HK-2 (cell line): ENCODE data around the gene SRCIN1.
A peak's percentile ranks its signal among the peaks of the same experiment; 100 is the strongest.
"Not testable (repeated sequence)": the region's sequence is repeated elsewhere in the genome, so short reads cannot be mapped to it uniquely, and the experiment has no call there.

Source experiments
- DNase-seq: peaks from one replicate; pipeline ENCODE4 v3.0.0-alpha.2; 2018; ENCODE audit not compliant: unreplicated experiment

SRCIN1 gene

DNA sequence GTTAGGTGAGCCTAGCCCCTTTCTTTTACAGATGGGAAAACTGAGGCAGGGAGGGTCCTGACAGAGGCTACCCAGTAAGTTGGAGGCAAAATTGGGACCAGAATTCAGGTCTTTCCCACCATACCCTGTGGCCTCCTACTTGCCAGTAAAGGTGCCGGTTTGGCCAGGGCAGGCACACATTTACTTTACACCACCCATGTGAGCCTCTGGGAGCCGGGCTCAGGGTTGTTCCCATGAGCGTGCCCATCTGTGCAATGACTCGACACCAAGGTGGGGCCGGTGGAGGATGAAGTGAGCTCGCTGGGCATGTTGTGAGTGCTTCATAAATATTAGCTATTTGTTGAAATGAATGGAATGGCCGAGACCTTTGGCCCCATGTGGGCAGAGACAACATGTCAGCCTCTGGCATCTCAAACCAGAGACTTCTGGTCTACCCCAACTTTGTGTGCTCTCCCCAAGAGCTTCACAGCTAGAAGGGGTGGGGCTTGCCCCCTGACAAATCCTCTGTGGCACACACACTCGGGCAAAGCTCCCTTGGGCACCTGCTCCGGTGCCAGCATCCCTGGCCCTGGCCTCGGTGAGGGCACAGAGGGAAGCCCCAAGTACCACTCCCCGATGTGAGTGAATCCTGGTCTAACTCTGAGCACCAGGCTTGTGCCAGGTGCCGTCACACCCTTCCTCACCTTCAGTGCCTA is 60.1 kb downstream of the SRCIN1 start:
- DNase-seq, result no peak

- DNase-seq, result no peak
Measured at GRCh38 chr17:38544839-38545209, 60.9 kb downstream of the SRCIN1 start.

DNA sequence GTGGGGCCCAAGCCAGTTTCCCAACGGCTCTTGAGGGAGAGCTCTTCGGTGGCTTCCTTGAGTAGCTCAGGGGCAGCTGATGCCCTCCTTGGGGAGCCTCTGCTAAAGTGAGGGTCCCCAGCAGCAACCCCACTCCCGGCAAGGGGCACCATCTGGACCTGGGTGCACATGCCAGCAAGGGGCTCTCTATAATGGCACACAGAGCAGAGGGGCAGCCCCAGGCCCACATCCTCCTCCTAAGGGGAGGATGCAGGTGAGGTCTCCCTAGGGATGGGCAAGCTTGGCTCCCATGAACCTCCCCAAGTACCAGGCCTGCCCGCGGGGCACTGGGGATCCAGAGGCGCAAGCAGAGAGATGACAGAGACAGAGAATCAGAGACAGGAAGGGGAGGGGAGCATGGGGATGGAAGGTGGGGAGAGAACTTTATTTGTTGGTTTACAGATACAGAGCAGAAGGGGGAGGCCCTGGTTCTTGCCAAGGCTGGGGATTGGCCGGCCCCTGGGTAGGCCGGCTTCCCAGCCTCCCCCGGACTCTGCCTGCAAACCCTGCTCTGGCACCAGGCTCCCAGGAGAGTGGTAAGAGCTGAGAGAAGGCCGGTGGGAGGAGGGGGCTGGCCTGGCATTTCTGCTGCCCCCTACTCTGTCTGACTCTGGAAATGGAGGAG is 61.4 kb downstream of the SRCIN1 start:
- no peak for DNase-seq

DNA sequence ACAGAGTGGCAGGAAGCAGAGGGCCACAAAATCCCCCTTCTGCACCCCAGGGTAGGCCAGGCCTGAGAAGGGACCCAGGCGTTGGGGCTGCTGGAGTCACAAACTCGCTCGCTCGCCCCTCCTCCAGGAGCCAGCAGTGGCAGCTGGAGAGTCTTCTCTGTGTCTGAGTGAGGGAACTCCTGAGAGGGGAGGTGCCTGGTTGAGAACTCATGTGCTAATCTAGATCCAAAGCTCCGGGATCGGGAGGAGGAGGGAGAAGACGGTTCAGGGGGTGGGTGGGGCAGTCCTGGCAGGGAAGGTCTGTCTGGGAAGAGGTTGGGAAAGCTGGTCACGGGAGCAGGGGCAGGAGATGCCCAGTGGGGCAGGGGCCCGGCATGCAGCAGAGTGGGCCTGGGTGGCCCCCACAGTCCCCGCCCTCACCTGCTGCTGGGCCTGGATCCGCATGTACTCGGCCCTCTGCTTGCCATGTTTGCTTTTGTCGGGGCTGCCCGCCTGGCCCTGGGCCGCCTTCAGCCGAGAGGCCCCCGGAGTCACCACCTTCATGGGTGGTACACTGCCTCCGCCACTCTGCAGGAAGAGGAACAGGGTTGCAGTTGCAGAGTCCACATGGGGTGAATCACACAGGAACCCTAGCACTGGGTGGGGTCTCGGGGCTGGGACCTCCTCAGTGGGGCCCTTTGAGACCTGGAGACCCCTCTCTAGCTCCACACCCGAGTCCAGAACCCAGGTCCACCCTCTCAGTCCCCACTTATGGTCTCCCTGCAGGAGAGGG is 62.2 kb downstream of the SRCIN1 start:
- DNase-seq, result no peak

DNA sequence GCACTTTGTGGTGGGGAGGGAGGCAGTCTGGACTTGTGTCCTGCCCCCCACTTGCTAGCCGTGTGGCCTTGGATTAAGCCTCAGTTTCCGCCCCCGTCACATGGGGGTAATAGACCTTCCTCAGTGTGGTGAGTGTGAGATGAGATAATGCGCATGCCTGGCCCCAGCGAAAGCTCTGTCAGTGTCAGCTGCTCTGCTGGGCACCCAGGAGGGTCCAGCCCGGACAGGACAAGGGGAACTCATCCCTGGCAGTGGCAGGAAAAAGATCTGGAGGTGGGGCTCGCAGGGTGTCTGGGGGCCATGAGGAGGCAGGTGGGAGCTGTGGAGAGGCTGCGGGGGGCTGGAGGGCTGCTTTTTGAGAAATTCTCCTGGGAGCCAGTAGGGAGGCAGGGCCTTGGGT is 63.5 kb downstream of the SRCIN1 start:
- no peak for DNase-seq

- no peak for DNase-seq
Measured at GRCh38 chr17:38541281-38541680, 64.5 kb downstream of the SRCIN1 start.

DNA sequence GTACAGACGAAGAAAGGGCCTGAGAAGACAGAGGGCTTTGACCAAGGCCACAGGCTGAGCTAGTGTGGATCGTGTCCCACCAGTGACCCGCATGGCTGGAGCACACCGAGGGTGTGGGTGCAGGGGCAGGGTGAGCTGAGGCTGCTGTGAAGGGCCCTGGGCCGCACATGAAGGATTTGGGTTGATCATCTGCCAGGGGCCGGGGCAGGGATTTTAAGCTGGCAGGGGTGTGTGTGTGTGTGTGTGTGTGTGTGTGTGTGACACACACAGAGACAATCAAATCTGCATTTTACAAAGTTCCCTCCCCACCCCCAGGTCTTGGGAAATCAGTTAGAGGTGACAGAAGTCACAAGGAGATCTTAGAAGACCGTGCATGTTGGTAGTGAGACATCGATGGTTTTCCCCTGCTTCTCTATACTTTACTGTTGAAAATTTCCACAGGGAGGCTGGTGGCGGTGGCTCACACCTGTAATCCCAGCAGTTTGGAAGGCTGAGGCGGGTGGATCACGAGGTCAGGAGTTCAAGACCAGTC is 65.2 kb downstream of the SRCIN1 start:
- DNase-seq, result no peak

DNA sequence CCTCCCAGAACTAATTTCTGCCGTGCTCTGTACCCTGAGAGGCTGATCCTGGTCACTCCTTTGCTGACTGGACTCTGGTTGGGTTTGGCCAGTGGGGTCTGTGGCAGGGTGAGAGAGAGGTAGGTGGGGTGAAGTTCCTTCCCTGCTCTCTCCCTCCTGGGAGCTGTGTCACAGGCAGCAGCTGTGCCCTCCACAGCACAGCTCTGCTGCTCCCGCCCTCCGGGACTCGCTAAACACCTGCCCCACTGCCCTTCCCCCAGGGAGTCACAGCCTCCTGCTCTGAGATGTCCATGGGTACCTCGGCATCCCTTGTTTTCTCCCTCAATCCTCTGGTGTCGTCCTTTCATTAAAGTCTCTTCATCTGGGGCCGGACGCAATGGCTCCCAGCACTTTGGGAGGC is 66.4 kb downstream of the SRCIN1 start:
- no peak for DNase-seq

- no peak for DNase-seq
Measured at GRCh38 chr17:38538906-38539305, 66.8 kb downstream of the SRCIN1 start.

- no peak for DNase-seq
Measured at GRCh38 chr17:38536661-38537060, 69.1 kb downstream of the SRCIN1 start.

GRCh38 chr17:38535886-38536285 is 69.9 kb downstream of the SRCIN1 start:
- no peak for DNase-seq

DNA sequence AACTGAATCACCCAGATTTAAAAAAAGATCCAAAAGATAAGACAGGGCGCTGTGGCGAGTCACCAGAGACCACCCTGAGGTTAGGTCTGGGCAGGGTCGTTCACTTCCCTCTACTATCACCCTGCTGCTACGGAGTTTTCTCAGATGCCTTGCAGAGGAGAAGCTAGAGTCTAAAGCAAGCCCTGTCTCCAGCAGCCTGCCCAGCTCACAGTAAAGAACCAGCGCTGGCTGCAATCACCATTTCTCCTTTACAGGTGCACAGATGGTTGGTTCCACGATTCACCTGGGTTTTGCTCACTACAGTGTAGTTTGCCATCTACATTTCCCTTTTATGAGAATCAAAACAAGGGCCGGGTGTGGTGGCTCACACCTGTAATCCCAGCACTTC is 71.3 kb downstream of the SRCIN1 start:
- DNase-seq, result no peak

DNA sequence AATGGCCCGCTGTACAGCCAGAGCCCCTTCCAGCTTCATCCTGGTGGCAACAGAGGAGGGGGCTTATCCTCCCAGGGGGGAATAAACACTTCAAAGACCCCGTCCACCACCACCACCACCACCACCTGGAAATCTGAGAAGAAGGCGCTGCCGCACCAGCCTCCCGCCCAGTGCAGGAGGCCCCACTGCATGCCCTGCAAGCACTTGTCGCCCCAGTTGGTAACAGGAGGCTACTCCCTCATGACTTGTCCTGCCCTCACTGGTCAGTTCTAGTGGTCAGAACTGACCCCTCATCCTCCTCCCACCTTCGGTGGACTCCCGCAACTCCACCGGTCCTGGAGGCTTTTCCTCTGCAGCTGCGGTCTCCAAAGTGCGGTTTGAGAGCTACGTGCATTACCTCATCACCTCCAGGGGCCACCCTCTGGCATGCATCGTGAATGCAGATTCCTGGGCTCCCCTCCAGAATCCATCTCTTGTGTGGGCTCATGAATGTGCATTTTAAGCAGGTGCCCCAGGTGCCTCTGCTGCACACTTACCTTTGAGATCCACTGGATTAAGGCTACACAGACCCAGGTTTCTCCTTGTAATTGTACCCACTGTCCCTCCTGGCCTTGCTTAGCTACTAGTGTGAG is 71.8 kb downstream of the SRCIN1 start:
- no peak for DNase-seq

DNA sequence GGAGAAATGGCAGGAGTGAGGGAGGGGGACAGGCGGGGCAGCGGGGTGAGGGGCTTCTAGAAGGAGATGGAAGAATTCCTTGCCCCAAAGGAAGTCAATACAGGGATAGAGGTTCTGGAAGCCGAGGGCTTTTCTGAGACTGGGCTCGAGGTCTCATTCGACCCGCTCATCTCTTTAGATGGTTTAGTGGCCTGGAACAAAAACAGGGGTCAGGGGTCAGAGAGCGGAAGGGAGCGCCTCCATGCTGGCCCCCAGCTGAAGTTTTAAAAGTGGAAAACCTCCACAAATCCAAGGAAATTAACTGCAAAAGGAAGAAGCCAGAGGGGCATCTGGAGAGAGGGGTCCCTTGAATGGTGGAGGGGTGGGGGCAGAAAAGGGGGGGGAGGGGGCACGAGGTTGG is 72.5 kb downstream of the SRCIN1 start:
- no peak for DNase-seq

DNA sequence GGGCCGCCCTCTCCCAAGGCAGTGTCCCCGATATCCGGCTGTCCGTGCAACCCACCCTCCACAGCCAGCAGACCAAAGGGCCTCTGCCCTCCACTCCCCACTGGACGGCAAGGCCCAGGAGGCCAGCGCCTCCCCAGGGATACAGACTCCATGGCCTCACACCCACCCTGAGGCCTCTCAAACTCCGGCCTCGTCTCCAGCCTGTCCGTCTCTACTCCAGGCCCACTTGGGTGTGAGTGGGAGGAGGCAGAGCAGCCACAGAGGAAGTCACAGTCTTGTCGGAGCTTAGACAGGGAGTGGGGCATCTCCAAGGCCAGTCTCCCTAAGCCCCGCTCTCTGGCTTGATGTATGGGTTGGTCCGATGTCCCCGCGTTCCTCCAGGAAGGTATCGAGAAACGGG is 73.3 kb downstream of the SRCIN1 start:
- DNase-seq, result no peak

GRCh38 chr17:38531761-38532160 is 74.0 kb downstream of the SRCIN1 start:
- not testable (repeated sequence) for DNase-seq

DNA sequence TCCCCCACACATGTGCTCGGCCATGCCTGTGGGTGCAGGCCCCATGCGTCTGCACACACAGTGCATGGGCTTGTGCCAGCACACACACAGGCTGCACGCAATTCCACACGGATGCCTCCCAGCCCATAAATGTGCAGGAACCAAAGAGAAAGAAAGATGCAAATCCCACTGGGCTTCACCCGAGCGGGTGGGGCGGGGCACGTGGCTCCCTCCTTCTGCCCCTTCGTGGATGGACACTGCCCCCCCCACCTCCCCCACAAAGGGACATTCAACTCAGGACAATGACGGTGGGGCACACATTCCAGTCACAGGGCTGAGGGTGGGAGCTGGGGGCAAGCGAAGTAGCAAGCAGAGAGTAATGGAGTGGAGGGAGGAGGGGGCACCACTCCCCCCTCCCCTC is 74.9 kb downstream of the SRCIN1 start:
- DNase-seq, result not testable (repeated sequence)

DNA sequence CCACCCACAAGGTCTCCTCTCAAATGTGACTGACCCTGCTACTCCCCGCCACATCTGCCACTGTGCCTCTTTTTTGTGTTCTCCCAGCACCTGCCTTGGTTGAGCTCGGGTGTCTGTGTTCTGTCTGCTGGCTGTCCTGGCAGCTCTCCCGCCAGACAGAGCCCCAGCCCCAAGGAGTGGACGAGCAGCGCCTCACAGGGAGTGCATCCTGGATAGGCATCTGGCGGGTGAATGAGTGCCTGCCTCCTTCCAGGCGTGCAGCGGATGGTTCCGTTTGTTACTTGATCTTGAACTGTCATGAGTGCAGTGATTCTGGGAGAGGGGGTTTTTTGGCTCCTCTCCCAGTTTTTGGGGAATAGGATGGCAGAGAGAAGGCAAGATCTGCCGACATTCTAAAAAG is 77.6 kb downstream of the SRCIN1 start:
- not testable (repeated sequence) for DNase-seq

GRCh38 chr17:38526526-38526925 is 79.2 kb downstream of the SRCIN1 start:
- not testable (repeated sequence) for DNase-seq

DNA sequence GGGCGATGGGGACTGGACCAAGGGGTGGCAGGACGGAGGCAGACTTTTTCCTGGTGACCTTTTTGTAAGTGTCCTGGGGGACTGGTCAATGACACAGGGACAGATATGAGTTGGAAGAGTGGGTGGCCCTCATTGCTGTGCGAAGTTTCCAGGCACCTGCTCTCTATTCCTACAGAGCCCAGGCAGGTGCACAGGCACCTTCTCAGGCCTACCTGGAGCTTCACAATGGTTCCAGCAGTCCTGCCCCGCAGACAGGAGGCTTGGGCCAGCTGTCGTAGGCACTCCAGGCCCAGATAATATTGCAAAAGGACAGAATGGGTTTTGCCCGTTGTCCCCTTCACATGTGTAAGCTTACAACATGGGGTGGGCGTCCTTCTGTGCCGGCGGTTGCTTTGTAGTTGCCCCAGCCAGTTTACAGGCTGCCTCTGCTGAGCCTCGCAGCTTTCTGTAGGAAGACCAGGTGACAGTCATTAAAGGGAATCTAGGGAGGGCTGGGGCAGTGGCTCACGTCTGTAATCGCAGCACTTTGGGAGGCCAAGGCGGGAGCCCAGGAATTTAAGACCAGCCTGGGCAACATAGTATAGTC is 93.2 kb downstream of the SRCIN1 start:
- no peak for DNase-seq

GRCh38 chr17:38511150-38512108 is 94.3 kb downstream of the SRCIN1 start:
- peak; percentile 25 for DNase-seq
